Esophagus squamous epithelium (tissue), 5 donors: Measurements from ENCODE around the gene PYY. TPM values are rescaled to one million over a fixed set of nuclear protein-coding genes. Genes with fewer than 3 reads are reported as not detected.
A peak's percentile ranks its signal among the peaks of the same experiment; 100 is the strongest.
"Not testable (repeated sequence)": the region's sequence is repeated elsewhere in the genome, so short reads cannot be mapped to it uniquely, and the experiment has no call there.

Experiments
- DNase-seq: peaks from one replicate; lab custom pipeline; 2025; lab: John Stamatoyannopoulos, UW
- H3K27ac ChIP-seq, 4 donors: fragments of 200-600 bp; sonication (generic); one replicate each; pipeline ENCODE4 v1.5.1; 2016 to 2019; ENCODE audit warnings: mild to moderate bottlenecking in 1 of 4
- H3K27me3 ChIP-seq, 4 donors: fragments of 200-600 bp; sonication (generic); 1 replicate in 3 of 4; 2 replicates in 1 of 4; pipeline versions ENCODE4 v1.5.1 to v1.6.0; 2017 to 2021; ENCODE audit warnings: antibody characterized with exemption in 1 of 4
- H3K36me3 ChIP-seq, 3 donors: fragments of 200-600 bp; sonication (generic); one replicate each; pipeline ENCODE4 v1.5.1; 2016 to 2019
- H3K4me1 ChIP-seq, 3 donors: fragments of 200-600 bp; sonication (generic); one replicate each; pipeline ENCODE4 v1.5.1; 2017 to 2019
- H3K4me3 ChIP-seq, 4 donors: fragments of 200-600 bp; sonication (generic); 1 replicate in 3 of 4; 2 replicates in 1 of 4; pipeline ENCODE4 v1.5.1; 2016 to 2019; ENCODE audit warnings: mild to moderate bottlenecking in 2 of 4, moderate library complexity in 1 of 4
- H3K9me3 ChIP-seq, 3 donors: fragments of 200-600 bp; sonication (generic); one replicate each; pipeline ENCODE4 v1.5.1; 2016 to 2019
- POLR2A ChIP-seq, 4 donors: fragments of 450-650 bp; IDR thresholded peaks; one replicate each; pipeline ENCODE4 v1.6.1; 2017; ENCODE audit warnings: antibody characterized with exemption in 4 of 4, mild to moderate bottlenecking in 4 of 4, moderate library complexity in 3 of 4
- WGBS, 2 donors: methylation state at CpG; one replicate each; pipeline ENCODE4 v1.1.5; 2018; 5-methylcytosine and 5-hydroxymethylcytosine counted together
- intact Hi-C: fragments of 100-400 bp; cut with DNase I; formaldehyde crosslinking; loops from one replicate; pipeline ENCODE4 v1.15.0; 2022
- total RNA-seq, 4 donors: library from RNA; depleted of rRNA; stranded (reverse); fragments of >200 nt; gene quantifications; one replicate each; pipeline ENCODE4 v1.1.0, GENCODE V29; 2016
- TF ChIP-seq, protein P1 (sequence below), 6 experiments: fragments of 450-650 bp in 4 of 6; fragments of 200-600 bp in 2 of 6; sonication (generic) in 2 of 6; IDR thresholded peaks; one replicate each; pipeline ENCODE4 v1.5.1; 2016 to 2019; ENCODE audit warnings: antibody characterized with exemption in 6 of 6, mild to moderate bottlenecking in 4 of 6, moderate library complexity in 4 of 6
- donor health status: DM: yes; HTN: yes; CAD: no.

The PYY gene
- total RNA-seq, 4 donors from 2014 or later, result not detected

DNA sequence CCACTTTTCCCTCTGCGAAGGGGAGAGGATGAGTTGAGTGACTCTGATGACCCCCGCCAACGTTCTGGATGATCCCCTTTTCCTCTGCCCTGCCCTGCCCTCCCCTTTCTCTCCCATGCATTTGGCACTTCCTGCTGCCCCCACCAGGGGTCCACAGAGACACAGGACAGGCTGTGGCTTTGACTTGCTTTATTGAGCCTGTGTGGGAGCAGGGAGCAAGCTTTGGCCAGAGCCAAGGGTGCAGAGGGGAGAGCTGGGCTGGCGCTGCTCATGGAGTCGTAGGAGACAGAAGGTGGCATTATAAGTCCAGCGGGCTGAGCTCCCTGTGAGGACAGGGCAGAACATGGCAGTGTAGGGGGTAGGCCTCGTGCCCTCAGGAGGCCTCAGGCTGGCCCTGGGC lies 13.1 kb downstream of the PYY start:
- no peaks in the 10 kb centered on the region for H3K9me3 ChIP-seq
- no peak overlapping the region for H3K27ac ChIP-seq
- H3K36me3 ChIP-seq, result no peaks in the 10 kb centered on the region
- intact Hi-C loops, result loop anchor here (10.0 kb wide), 1 partner anchor 54 kb away; no protein-coding TSS in a partner anchor
- TF ChIP-seq, protein P1, sequence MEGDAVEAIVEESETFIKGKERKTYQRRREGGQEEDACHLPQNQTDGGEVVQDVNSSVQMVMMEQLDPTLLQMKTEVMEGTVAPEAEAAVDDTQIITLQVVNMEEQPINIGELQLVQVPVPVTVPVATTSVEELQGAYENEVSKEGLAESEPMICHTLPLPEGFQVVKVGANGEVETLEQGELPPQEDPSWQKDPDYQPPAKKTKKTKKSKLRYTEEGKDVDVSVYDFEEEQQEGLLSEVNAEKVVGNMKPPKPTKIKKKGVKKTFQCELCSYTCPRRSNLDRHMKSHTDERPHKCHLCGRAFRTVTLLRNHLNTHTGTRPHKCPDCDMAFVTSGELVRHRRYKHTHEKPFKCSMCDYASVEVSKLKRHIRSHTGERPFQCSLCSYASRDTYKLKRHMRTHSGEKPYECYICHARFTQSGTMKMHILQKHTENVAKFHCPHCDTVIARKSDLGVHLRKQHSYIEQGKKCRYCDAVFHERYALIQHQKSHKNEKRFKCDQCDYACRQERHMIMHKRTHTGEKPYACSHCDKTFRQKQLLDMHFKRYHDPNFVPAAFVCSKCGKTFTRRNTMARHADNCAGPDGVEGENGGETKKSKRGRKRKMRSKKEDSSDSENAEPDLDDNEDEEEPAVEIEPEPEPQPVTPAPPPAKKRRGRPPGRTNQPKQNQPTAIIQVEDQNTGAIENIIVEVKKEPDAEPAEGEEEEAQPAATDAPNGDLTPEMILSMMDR (IDR thresholded peaks at IDR 0.05), result peak in 3 of 6 experiments; percentile 12 to 18 (median 14)
- no peak for TF ChIP-seq POLR2A (IDR thresholded peaks at IDR 0.05)
- 54 to 67% methylated on average over 3 of the region's 7 CpGs for WGBS, 2 donors
- H3K4me3 ChIP-seq, result no peak overlapping the region
- H3K27me3 ChIP-seq, result peaks cover 0 to 44% (median 4%) of the 10 kb centered on the region in 4 donors
- H3K4me1 ChIP-seq, result peaks cover 6 to 18% (median 8%) of the 10 kb centered on the region in 3 donors
- DNase-seq, result no peak

DNA sequence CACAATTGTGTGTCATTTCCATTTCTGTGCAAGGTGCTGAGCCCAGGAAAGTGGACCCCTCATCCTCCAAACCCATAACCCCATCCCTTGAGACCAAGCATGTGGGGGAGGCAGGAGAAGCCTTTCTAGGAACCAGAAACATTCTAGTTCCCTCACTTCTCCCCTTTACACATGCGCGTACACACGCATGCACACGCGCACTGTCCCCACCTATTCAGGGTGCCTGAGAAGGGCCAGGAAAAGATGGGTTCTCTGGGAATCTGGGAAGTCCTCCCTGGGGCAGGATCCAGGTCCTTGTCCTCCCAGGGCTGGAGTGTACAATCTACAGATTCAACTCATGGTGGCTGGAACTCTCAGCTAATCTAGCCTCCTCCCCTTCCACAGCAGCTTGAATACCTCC lies 13.9 kb downstream of the PYY start:
- DNase-seq, result no peak
- Histone ChIP-seq H3K9me3 (no peaks in the 10 kb centered on the region), H3K4me1 (peaks cover 6 to 18% (median 8%) of the 10 kb centered on the region in 3 donors), H3K27me3 (peaks cover 0 to 44% (median 4%) of the 10 kb centered on the region in 4 donors), H3K4me3 (no peak overlapping the region), H3K36me3 (no peaks in the 10 kb centered on the region), H3K27ac (no peak overlapping the region)
- TF ChIP-seq POLR2A (IDR thresholded peaks at IDR 0.05), result no peak
- TF ChIP-seq, protein P1 (IDR thresholded peaks at IDR 0.05), result no peak
- 92 to 100% methylated on average over 1 to 5 of the region's 5 CpGs for WGBS, 2 donors
- intact Hi-C loops, result loop anchor here (10.0 kb wide), 1 partner anchor 55 kb away; no protein-coding TSS in a partner anchor

DNA sequence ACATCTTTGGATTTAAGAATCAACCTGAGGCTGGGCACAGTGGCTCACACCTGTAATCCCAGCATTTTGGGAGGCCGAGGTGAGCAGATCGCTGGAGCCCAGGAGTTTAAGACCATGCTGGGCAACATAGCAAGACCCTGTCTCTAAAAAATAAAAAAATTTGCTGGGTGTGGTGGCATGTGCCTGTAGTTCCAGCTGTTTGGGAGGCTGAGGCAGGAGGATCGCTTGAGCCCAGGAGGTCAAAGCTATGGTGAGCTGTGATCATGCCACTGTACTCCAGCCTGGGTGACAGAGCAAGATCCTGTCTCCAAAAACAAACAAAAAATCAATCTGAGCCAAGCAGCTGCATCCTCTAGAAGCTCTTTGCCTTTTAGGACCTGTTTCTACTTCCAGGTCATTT lies 14.3 kb downstream of the PYY start:
- Histone ChIP-seq H3K27me3 (peaks cover 0 to 47% (median 4%) of the 10 kb centered on the region in 4 donors), H3K4me1 (peaks cover 6 to 18% (median 8%) of the 10 kb centered on the region in 3 donors)
- intact Hi-C loops, DNase-seq, H3K36me3 ChIP-seq, H3K9me3 ChIP-seq, H3K4me3 ChIP-seq, H3K27ac ChIP-seq: not testable (repeated sequence)
- WGBS, 2 donors, result 97 to 100% methylated on average over 3 of the region's 3 CpGs

DNA sequence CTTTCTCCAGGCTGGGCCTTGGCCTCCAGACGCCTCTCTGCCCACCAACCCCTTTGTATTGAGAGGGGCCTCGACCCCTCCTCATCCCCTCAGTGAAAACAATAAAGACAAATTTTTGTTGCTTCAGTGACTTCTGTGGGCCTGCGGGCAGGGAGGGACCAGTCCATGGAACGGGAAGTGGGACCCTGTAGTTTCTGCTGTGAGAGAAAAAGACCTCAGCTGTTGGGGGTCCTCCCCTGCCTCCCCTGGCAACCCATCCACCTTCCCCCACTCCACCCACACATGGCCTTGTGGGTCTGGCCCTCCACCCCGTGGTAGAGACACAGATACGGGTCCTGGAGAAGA lies 14.9 kb downstream of the PYY start:
- Histone ChIP-seq H3K4me1 (peaks cover 6 to 13% (median 8%) of the 10 kb centered on the region in 3 donors), H3K27me3 (peaks cover 0 to 48% (median 4%) of the 10 kb centered on the region in 4 donors), H3K36me3 (no peaks in the 10 kb centered on the region), H3K9me3 (no peaks in the 10 kb centered on the region), H3K27ac (no peak overlapping the region), H3K4me3 (no peak overlapping the region)
- 20 to 51% methylated on average over 1 to 3 of the region's 6 CpGs for WGBS, 2 donors
- DNase-seq, result no peak
- TF ChIP-seq, protein P1 (IDR thresholded peaks at IDR 0.05), result no peak
- TF ChIP-seq POLR2A (IDR thresholded peaks at IDR 0.05), result no peak
- intact Hi-C loops, result no loop called here

DNA sequence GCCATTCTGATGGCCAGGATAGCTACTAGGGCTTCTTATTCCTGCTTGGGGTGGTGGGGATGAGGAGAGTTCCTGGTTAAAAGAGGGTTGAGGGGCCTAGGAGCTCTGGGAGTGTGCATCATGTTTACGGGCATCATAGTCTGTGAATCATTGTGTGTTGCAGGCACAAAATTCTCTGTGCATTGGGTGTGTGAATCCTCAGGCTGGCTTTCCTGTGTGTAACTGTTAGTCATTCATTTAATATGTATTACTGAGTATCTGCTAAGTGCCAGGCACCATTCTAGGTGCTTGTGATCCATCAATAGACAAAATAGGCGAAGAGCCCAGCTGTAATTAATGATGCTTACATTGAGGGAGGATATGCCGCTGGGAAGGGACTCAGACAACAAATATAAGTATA lies 17.3 kb downstream of the PYY start:
- intact Hi-C loops, result no loop called here
- WGBS, 2 donors, result 74 to 82% methylated on average over 3 of the region's 3 CpGs

More for the DNA sequence above, 17.3 kb downstream of the PYY start:
- no peaks in the 10 kb centered on the region for H3K9me3 ChIP-seq
- no peak for DNase-seq
- peaks cover 0 to 57% (median 4%) of the 10 kb centered on the region in 4 donors for H3K27me3 ChIP-seq
- TF ChIP-seq, protein P1 (IDR thresholded peaks at IDR 0.05), result no peak
- TF ChIP-seq POLR2A (IDR thresholded peaks at IDR 0.05), result no peak
- no peak overlapping the region for H3K27ac ChIP-seq
- peaks cover 6 to 10% (median 8%) of the 10 kb centered on the region in 3 donors for H3K4me1 ChIP-seq
- no peak overlapping the region for H3K4me3 ChIP-seq
- no peaks in the 10 kb centered on the region for H3K36me3 ChIP-seq
